Stomach smooth muscle (tissue), 2 donors: ENCODE measurements around the gene NUP93.
"Not testable (repeated sequence)": the region's sequence is repeated elsewhere in the genome, so short reads cannot be mapped to it uniquely, and the experiment has no call there.

Experiments used
- H3K27ac ChIP-seq: one replicate; pipeline ENCODE4 v1.7.0; 2013; ENCODE audit warnings: mild to moderate bottlenecking, low read length, inconsistent platforms
- H3K27me3 ChIP-seq, 2 donors: one replicate each; pipeline ENCODE4 v1.7.0; 2013; ENCODE audit warnings: low read length in 2 of 2; ENCODE audit not compliant: insufficient read depth in 2 of 2, control insufficient read depth in 1 of 2
- H3K36me3 ChIP-seq, 2 donors: one replicate each; pipeline ENCODE4 v1.7.0; 2013; ENCODE audit warnings: low read length in 2 of 2; ENCODE audit not compliant: control insufficient read depth in 2 of 2, insufficient read depth in 2 of 2
- H3K4me1 ChIP-seq: one replicate; pipeline ENCODE4 v1.7.0; 2013; ENCODE audit warnings: low read length; ENCODE audit not compliant: control insufficient read depth, insufficient read depth
- H3K4me3 ChIP-seq, 2 donors: one replicate each; pipeline ENCODE4 v1.7.0; 2013; ENCODE audit warnings: low read length in 2 of 2
- H3K9ac ChIP-seq, 2 donors: one replicate each; pipeline ENCODE4 v1.7.0; 2013; ENCODE audit warnings: low read length in 2 of 2, mild to moderate bottlenecking in 1 of 2
- H3K9me3 ChIP-seq, 2 donors: one replicate each; pipeline ENCODE4 v1.7.0; 2013; ENCODE audit warnings: low read length in 2 of 2; ENCODE audit not compliant: control insufficient read depth in 2 of 2
- donor health status: healthy.
- donor health status: Pancreatic carcinoma.

NUP93 gene

GRCh38 chr16:56710181-56710737, 19.7 kb upstream of the NUP93 start:
- Histone ChIP-seq H3K27ac (no peak overlapping the region), H3K4me1 (no peaks in the 10 kb centered on the region), H3K9me3 (no peaks in the 10 kb centered on the region), H3K36me3 (no peaks in the 10 kb centered on the region), H3K27me3 (no peaks in the 10 kb centered on the region), H3K9ac (no peak overlapping the region), H3K4me3 (no peak overlapping the region)

- no peak overlapping the region for H3K9ac ChIP-seq
- H3K4me1 ChIP-seq: no peaks in the 10 kb centered on the region
- H3K27me3 ChIP-seq: no peaks in the 10 kb centered on the region
- H3K36me3 ChIP-seq: no peaks in the 10 kb centered on the region
- no peak overlapping the region for H3K27ac ChIP-seq
- H3K4me3 ChIP-seq: no peak overlapping the region
- H3K9me3 ChIP-seq: no peaks in the 10 kb centered on the region
These were observed 18.1 kb upstream of the NUP93 start for GRCh38 chr16:56711862-56712261.

DNA sequence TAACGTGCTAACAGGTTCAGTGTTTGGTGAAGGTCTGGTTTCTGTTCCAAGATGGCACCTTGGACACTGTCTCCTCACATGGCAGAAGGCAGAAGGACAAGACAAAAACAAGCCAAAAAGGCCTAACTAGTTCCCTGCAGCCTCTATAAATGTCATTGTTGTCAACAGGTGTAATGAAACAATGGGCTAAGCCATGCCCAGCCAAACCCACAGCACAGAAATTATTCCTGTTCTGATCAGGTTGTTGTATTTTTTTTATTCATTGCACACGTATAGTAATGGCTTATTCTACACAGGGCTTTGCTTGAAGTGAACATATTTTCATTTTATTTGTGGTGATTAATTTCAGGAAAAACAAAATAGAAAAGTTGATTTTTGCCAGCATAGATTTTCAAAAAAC, 16.1 kb upstream of the NUP93 start:
- H3K4me1 ChIP-seq: no peaks in the 10 kb centered on the region
- no peaks in the 10 kb centered on the region for H3K9me3 ChIP-seq
- no peaks in the 10 kb centered on the region for H3K27me3 ChIP-seq
- H3K36me3 ChIP-seq: no peaks in the 10 kb centered on the region
- no peak overlapping the region for H3K4me3 ChIP-seq
- H3K27ac ChIP-seq: no peak overlapping the region
- H3K9ac ChIP-seq: no peak overlapping the region

- H3K27ac ChIP-seq: no peak overlapping the region
- no peaks in the 10 kb centered on the region for H3K9me3 ChIP-seq
- H3K4me3 ChIP-seq: no peak overlapping the region
- H3K4me1 ChIP-seq: no peaks in the 10 kb centered on the region
- H3K9ac ChIP-seq: no peak overlapping the region
- H3K27me3 ChIP-seq: no peaks in the 10 kb centered on the region
- H3K36me3 ChIP-seq: no peaks in the 10 kb centered on the region
These were observed 14.8 kb upstream of the NUP93 start for GRCh38 chr16:56715126-56715525.

- no peaks in the 10 kb centered on the region for H3K4me1 ChIP-seq
- H3K36me3 ChIP-seq: no peaks in the 10 kb centered on the region
- H3K9ac ChIP-seq: no peak overlapping the region
- no peaks in the 10 kb centered on the region for H3K9me3 ChIP-seq
- no peak overlapping the region for H3K27ac ChIP-seq
- no peak overlapping the region for H3K4me3 ChIP-seq
- H3K27me3 ChIP-seq: no peaks in the 10 kb centered on the region
These were observed 13.2 kb upstream of the NUP93 start for GRCh38 chr16:56716761-56717160.

DNA sequence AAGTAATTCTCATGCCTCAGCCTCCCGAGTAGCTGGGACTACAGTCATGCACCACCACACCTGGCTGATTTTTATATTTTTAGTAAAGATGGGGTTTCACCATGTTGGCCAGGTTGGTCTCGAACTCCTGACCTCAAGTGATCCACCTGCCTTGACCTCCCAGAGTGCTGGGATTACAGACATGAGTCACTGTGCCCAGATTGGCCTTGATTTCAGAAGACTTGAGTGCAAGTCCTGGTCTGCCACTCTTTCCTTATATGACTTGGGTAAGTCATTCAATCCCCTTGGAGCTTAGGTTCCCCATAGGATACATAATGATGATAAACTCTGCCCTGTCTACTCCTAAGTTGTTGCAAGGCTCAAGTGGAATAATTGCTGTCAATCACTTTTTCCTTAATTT, 12.4 kb upstream of the NUP93 start:
- H3K4me3 ChIP-seq, H3K27me3 ChIP-seq, H3K9me3 ChIP-seq, H3K4me1 ChIP-seq, H3K27ac ChIP-seq, H3K36me3 ChIP-seq, H3K9ac ChIP-seq: not testable (repeated sequence)

GRCh38 chr16:56722200-56722842, 7.6 kb upstream of the NUP93 start:
- Histone ChIP-seq H3K27ac (no peak overlapping the region), H3K9ac (no peak overlapping the region), H3K27me3 (no peaks in the 10 kb centered on the region), H3K9me3 (no peaks in the 10 kb centered on the region), H3K36me3 (no peaks in the 10 kb centered on the region), H3K4me1 (no peaks in the 10 kb centered on the region), H3K4me3 (no peak overlapping the region)

DNA sequence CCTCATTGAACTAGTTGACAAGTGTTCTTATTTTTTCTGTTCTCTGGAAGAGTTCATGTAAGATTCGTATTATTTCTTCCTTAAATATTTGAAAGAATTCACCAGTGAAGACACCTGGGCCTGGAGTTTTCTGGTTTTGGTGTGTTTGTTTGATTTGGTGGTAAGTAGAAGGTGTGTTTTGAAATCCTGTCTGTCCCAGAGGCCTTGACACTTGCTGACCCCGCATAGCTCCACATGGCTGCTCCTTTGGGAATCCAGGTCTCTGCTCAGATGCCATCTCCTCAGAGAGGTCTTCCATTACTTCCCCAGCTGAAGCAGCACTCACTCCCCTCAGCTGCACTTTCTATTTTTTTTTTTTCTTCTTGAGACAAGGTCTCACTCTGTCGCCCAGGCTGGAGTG, 5.7 kb upstream of the NUP93 start:
- Histone ChIP-seq H3K9me3 (no peaks in the 10 kb centered on the region), H3K27ac (no peak overlapping the region), H3K9ac (no peak overlapping the region)

DNA sequence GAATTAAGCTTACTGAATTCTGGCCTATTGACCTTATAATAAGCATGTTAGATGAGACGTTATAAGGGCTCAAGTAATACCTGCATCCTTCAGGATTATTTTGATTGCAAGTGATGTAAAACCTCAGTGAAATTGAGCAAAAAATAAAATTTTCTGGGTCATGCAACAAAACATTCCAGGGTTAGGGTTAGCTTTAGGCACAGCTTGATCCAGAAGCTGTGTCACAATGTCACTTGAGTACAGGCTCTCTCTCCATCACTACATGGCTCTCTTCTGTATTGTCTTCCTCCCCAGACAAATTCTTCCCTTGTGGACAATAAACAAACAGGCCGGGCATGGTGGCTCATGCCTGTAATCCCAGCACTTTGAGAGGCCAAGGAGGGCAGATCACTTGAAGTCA, 3.6 kb upstream of the NUP93 start:
- Histone ChIP-seq H3K4me3 (no peak overlapping the region), H3K27me3 (no peaks in the 10 kb centered on the region), H3K4me1 (peaks cover 14% of the 10 kb centered on the region), H3K9me3 (no peaks in the 10 kb centered on the region), H3K27ac (no peak overlapping the region), H3K9ac (no peak overlapping the region), H3K36me3 (no peaks in the 10 kb centered on the region)

More for the DNA sequence above, 5.7 kb upstream of the NUP93 start:
- Histone ChIP-seq H3K27me3 (no peaks in the 10 kb centered on the region), H3K4me3 (no peak overlapping the region), H3K36me3 (no peaks in the 10 kb centered on the region), H3K4me1 (peaks cover 5% of the 10 kb centered on the region)

DNA sequence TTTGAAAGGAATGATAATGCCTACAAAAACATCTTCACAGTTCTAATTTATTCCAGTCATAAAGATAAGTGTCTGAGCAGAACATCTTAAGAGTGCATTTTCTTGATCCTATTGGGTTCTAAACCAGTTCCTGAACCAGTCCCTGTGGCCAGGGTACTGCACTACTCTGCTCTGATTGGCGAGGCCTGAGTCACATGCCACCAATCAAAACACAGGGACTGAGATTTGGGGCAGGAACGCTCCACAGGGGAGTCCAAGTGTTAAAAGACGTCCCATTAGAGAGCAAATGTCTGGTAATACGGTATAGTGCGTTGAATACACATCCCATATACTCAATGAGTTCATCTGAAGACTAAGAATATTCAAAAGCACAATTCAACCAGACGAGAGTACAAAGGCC, 3.0 kb upstream of the NUP93 start:
- H3K27ac ChIP-seq: no peak overlapping the region

GRCh38 chr16:56728027-56728426, 1.9 kb upstream of the NUP93 start:
- H3K4me1 ChIP-seq: peaks cover 14% of the 10 kb centered on the region
- H3K4me3 ChIP-seq: no peak overlapping the region
- H3K36me3 ChIP-seq: no peaks in the 10 kb centered on the region
- no peaks in the 10 kb centered on the region for H3K27me3 ChIP-seq
- H3K9ac ChIP-seq: no peak overlapping the region
- H3K27ac ChIP-seq: no peak overlapping the region
- no peaks in the 10 kb centered on the region for H3K9me3 ChIP-seq

More for the DNA sequence above, 3.0 kb upstream of the NUP93 start:
- H3K36me3 ChIP-seq: no peaks in the 10 kb centered on the region
- H3K9me3 ChIP-seq: no peaks in the 10 kb centered on the region
- H3K9ac ChIP-seq: no peak overlapping the region
- H3K27me3 ChIP-seq: no peaks in the 10 kb centered on the region
- H3K4me1 ChIP-seq: peaks cover 14% of the 10 kb centered on the region
- no peak overlapping the region for H3K4me3 ChIP-seq
